K562 (cell line): ENCODE data around the gene ERN1. TPM values are rescaled to one million over a fixed set of nuclear protein-coding genes. Genes with fewer than 3 reads are reported as not detected.

Experiments
- BDP1 ChIP-seq: IDR thresholded peaks from 3 replicates; pipeline ENCODE4 v1.6.1; 2011; ENCODE audit not compliant: insufficient read length, insufficient read depth
- CREBBP ChIP-seq: IDR thresholded peaks from one replicate; pipeline ENCODE4 v1.6.1; 2012; ENCODE audit warnings: low read depth, mild to moderate bottlenecking, control low read depth, inconsistent platforms, low read length
- FOSL1 ChIP-seq: fragments of 200-800 bp; sonication (Bioruptor generic); conservative IDR thresholded peaks from 2 replicates; pipeline ENCODE4 v1.6.1; 2016; ENCODE audit warnings: missing genetic modification characterization, missing compliant biosample characterization
- HOXB6 ChIP-seq: fragments of 250-450 bp; sonication (Bioruptor Pico); IDR thresholded peaks from 2 replicates; pipeline ENCODE4 v1.5.1; 2022; ENCODE audit warnings: mild to moderate bottlenecking, borderline replicate concordance
- KAT7 ChIP-seq: sonication (generic); formaldehyde crosslinking; IDR thresholded peaks from 2 replicates; pipeline ENCODE4 v1.8.0; 2022; ENCODE audit warnings: missing genetic modification reagents, mild to moderate bottlenecking, borderline replicate concordance
- NFIX ChIP-seq: fragments of 250-450 bp; sonication (Bioruptor Pico); IDR thresholded peaks from 2 replicates; pipeline ENCODE4 v1.4.0; 2020; ENCODE audit warnings: low read depth, mild to moderate bottlenecking, moderate library complexity
- SAP30 ChIP-seq: fragments of 200-600 bp; sonication (generic); IDR thresholded peaks from 2 replicates; pipeline ENCODE4 v1.6.1; 2012; ENCODE audit warnings: borderline replicate concordance, low read depth, mild to moderate bottlenecking, moderate library complexity, low read length, control low read depth, inconsistent platforms; ENCODE audit not compliant: insufficient read depth, poor library complexity, severe bottlenecking
- SMARCC2 ChIP-seq: fragments of 450-650 bp; IDR thresholded peaks from 2 replicates; pipeline ENCODE4 v1.6.1; 2017; ENCODE audit warnings: antibody characterized with exemption, moderate library complexity, mild to moderate bottlenecking, low read depth
- TAF7 ChIP-seq: fragments of 450-650 bp; IDR thresholded peaks from 2 replicates; pipeline ENCODE4 v1.6.1; 2016; ENCODE audit warnings: missing genetic modification characterization, missing compliant biosample characterization
- TARDBP ChIP-seq: fragments of 450-650 bp; IDR thresholded peaks from 2 replicates; pipeline ENCODE4 v1.6.1; 2016
- XRCC4 ChIP-seq: IDR thresholded peaks from one replicate; pipeline ENCODE4 v1.6.1; 2011; ENCODE audit not compliant: insufficient read depth, insufficient read length; ENCODE audit errors: extremely low read depth
- YBX1 ChIP-seq: fragments of 450-650 bp; IDR thresholded peaks from 2 replicates; pipeline ENCODE4 v1.7.1; 2016; ENCODE audit warnings: mild to moderate bottlenecking
- ZFP36 ChIP-seq: fragments of 150-350 bp; IDR thresholded peaks from 2 replicates; pipeline ENCODE4 v1.6.1; 2018; ENCODE audit warnings: low read length, low read depth; ENCODE audit not compliant: partially characterized antibody
- ZNF140 ChIP-seq: fragments of 250-450 bp; sonication (Bioruptor Pico); IDR thresholded peaks from 2 replicates; pipeline ENCODE4 v1.8.0; 2021; ENCODE audit warnings: moderate library complexity, mild to moderate bottlenecking, inconsistent platforms
- ZNF57 ChIP-seq: fragments of 450-650 bp; formaldehyde crosslinking; IDR thresholded peaks from 2 replicates; pipeline ENCODE4 v1.4.0; 2020; ENCODE audit warnings: mild to moderate bottlenecking, moderate library complexity
- ZNF584 ChIP-seq: fragments of 200-800 bp; sonication (Bioruptor generic); IDR thresholded peaks from 2 replicates; pipeline ENCODE4 v1.6.1; 2016; ENCODE audit warnings: low read depth, mild to moderate bottlenecking, missing genetic modification characterization, missing compliant biosample characterization
- polyA plus RNA-seq, 8 experiments: library from polyadenylated mRNA; depleted of rRNA in 4 of 8; stranded (reverse) in 5 of 8; unstranded in 3 of 8; fragments of >200 nt; fragmentation: Nextera tagmentation in 2 of 8; fragmentation: Illumina TruSeq in 1 of 8; extraction: Ambion mirVana in 2 of 8; extraction: Trizol in 1 of 8; gene quantifications; 2 replicates each; pipeline versions ENCODE4 v1.2.1 to v1.2.3, GENCODE V29; 2011 to 2014; ENCODE audit warnings: inconsistent platforms in 1 of 8, missing spikeins in 1 of 8
- total RNA-seq, 7 experiments: library from RNA; depleted of rRNA in 6 of 7; stranded (reverse); fragments of >200 nt in 6 of 7; fragmentation: Illumina TruSeq in 2 of 7; extraction: Trizol in 2 of 7; gene quantifications; 2 replicates each; pipeline versions ENCODE4 v1.2.1 to v1.2.3, GENCODE V29; 2011 to 2021; ENCODE audit warnings: low replicate concordance in 1 of 7
- TF ChIP-seq, protein P1 (sequence below): fragments of 150-350 bp; conservative IDR thresholded peaks from 2 replicates; pipeline ENCODE4 v1.6.1; 2014; ENCODE audit warnings: low read length
- TF ChIP-seq, protein P2 (sequence below): fragments of 450-650 bp; formaldehyde crosslinking; conservative IDR thresholded peaks from 2 replicates; pipeline ENCODE4 v1.4.0; 2022; ENCODE audit warnings: mild to moderate bottlenecking, missing genetic modification characterization
- TF ChIP-seq, protein P3 (sequence below): sonication (generic); formaldehyde crosslinking; IDR thresholded peaks from 2 replicates; pipeline ENCODE4 v1.8.1; 2023; ENCODE audit warnings: mild to moderate bottlenecking, missing genetic modification reagents, moderate library complexity

ERN1 gene
- total and polyA plus RNA-seq, 9 of the 15 experiments (the other 6 are each of a cell fraction or from before 2014, with no cell fraction given): 2.1 to 22.5 (median 7.3) TPM

DNA sequence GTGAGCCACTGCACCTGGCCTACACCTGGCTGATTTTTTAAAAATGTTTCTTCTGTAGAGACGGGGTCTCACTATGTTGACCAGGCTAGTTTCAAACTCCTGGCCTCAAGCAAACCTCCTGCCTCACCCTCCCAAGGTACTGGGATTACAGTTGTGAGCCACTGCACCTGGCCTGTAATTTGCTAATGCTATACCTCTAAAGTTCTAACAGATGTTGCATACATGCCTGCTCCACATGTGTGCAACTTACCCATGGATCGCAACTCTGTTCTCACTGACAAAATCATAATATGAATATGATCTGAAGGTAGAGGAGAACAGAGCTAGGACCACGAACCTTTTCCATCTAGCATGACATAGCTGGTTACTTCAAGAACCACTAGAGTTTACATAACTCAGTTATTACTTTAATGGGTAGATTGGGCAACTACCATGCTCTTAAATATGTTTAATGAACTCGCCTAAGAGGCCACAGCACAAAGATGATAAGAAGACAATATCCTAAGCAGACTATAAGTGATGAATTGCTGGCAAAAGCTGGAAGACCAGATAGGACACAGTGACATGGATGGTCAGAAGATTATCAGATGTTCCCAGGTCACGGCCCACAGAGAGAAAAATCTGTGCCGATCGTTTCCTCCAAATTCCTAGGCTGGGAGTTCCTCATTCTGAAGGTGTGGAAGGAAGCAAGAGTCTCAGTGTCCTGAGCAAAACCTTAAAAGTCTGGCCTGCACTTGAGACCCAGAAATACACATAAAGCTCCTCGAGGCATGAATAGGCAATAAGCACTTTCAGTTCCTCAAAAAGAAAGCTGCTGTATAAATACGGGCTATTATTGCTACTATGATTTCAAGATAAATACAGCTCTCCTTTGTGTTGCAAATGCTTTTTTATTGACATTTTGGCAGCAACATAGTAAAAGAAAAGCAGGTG is 55.9 kb downstream of the ERN1 start (continued):
- no peak for TF ChIP-seq HOXB6 (CRISPR knock-in tag)
- no peak for TF ChIP-seq TAF7 (tag)
- TF ChIP-seq, protein P1, sequence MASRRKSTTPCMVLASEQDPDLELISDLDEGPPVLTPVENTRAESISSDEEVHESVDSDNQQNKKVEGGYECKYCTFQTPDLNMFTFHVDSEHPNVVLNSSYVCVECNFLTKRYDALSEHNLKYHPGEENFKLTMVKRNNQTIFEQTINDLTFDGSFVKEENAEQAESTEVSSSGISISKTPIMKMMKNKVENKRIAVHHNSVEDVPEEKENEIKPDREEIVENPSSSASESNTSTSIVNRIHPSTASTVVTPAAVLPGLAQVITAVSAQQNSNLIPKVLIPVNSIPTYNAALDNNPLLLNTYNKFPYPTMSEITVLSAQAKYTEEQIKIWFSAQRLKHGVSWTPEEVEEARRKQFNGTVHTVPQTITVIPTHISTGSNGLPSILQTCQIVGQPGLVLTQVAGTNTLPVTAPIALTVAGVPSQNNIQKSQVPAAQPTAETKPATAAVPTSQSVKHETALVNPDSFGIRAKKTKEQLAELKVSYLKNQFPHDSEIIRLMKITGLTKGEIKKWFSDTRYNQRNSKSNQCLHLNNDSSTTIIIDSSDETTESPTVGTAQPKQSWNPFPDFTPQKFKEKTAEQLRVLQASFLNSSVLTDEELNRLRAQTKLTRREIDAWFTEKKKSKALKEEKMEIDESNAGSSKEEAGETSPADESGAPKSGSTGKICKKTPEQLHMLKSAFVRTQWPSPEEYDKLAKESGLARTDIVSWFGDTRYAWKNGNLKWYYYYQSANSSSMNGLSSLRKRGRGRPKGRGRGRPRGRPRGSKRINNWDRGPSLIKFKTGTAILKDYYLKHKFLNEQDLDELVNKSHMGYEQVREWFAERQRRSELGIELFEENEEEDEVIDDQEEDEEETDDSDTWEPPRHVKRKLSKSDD: no peak
- no peak for TF ChIP-seq ZNF57
- TF ChIP-seq, protein P2, sequence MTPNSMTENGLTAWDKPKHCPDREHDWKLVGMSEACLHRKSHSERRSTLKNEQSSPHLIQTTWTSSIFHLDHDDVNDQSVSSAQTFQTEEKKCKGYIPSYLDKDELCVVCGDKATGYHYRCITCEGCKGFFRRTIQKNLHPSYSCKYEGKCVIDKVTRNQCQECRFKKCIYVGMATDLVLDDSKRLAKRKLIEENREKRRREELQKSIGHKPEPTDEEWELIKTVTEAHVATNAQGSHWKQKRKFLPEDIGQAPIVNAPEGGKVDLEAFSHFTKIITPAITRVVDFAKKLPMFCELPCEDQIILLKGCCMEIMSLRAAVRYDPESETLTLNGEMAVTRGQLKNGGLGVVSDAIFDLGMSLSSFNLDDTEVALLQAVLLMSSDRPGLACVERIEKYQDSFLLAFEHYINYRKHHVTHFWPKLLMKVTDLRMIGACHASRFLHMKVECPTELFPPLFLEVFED: no peak
- TF ChIP-seq FOSL1 (tag): peak; percentile 36
- TF ChIP-seq ZFP36: no peak
- TF ChIP-seq, protein P3, sequence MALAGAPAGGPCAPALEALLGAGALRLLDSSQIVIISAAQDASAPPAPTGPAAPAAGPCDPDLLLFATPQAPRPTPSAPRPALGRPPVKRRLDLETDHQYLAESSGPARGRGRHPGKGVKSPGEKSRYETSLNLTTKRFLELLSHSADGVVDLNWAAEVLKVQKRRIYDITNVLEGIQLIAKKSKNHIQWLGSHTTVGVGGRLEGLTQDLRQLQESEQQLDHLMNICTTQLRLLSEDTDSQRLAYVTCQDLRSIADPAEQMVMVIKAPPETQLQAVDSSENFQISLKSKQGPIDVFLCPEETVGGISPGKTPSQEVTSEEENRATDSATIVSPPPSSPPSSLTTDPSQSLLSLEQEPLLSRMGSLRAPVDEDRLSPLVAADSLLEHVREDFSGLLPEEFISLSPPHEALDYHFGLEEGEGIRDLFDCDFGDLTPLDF (CRISPR knock-in tag): no peak
- no peak for TF ChIP-seq SAP30
- TF ChIP-seq XRCC4: no peak
- no peak for TF ChIP-seq SMARCC2
- TF ChIP-seq CREBBP: no peak
- no peak for TF ChIP-seq KAT7
- TF ChIP-seq YBX1: no peak
- no peak for TF ChIP-seq ZNF584 (CRISPR knock-in tag)
- TF ChIP-seq TARDBP: 0 out of 2 replicates have a peak, but pooled peaks have one; percentile 45
- no peak for TF ChIP-seq ZNF140 (CRISPR knock-in tag)
- TF ChIP-seq BDP1: no peak
- TF ChIP-seq NFIX (CRISPR knock-in tag): no peak
